Upper lobe of right lung (tissue), 1 donor: Measurements from ENCODE around the gene FAM234A. TPM values are rescaled to one million over a fixed set of nuclear protein-coding genes. Genes with fewer than 3 reads are reported as not detected.

Experiments
- ATAC-seq: fragments of 200-7000 bp; cut with Tn5 transposase; one replicate; pipeline ENCODE4 v1.9.1; 2020; ENCODE audit warnings: mild to moderate bottlenecking, moderate library complexity
- DNase-seq: peaks from one replicate; pipeline ENCODE4 v3.0.0-alpha.2; 2020
- H3K27ac ChIP-seq: fragments of 200-600 bp; one replicate; pipeline ENCODE4 v1.8.0; 2022
- H3K27me3 ChIP-seq: fragments of 200-600 bp; one replicate; pipeline ENCODE4 v1.8.0; 2022; ENCODE audit warnings: mild to moderate bottlenecking
- H3K36me3 ChIP-seq: fragments of 200-600 bp; one replicate; pipeline ENCODE4 v1.8.0; 2022
- H3K4me1 ChIP-seq: fragments of 200-600 bp; one replicate; pipeline ENCODE4 v1.8.0; 2022
- H3K4me3 ChIP-seq: fragments of 200-600 bp; one replicate; pipeline ENCODE4 v1.8.0; 2022; ENCODE audit warnings: mild to moderate bottlenecking
- H3K9me3 ChIP-seq: fragments of 200-600 bp; one replicate; pipeline ENCODE4 v1.8.0; 2022
- CTCF ChIP-seq: fragments of 200-600 bp; IDR thresholded peaks from one replicate; pipeline ENCODE4 v1.8.0; 2022; ENCODE audit warnings: antibody characterized with exemption
- intact Hi-C: fragments of 100-400 bp; cut with DNase I; formaldehyde crosslinking; loops from one replicate; pipeline ENCODE4 v1.11.0; 2022
- total RNA-seq: library from RNA; stranded (reverse); fragmentation: NEBNext Ultra II Directional; extraction: Animal tissue kit (Norgen Biotek cat#: 25700); gene quantifications from one replicate; pipeline ENCODE4 v1.2.1, GENCODE V29; 2021
- donor health status: DM: no; HTN: yes; CAD: no; lungs with severe emphysema.

Gene FAM234A
- total RNA-seq, 1 donor from 2014 or later: 56.0 TPM

GRCh38 chr16:286491-287297 lies 52.1 kb downstream of the FAM234A start:
- Histone ChIP-seq H3K36me3 (peaks cover 41% of the 10 kb centered on the region), H3K9me3 (no peaks in the 10 kb centered on the region), H3K4me1 (no peaks in the 10 kb centered on the region), H3K27me3 (peaks cover 7% of the 10 kb centered on the region), H3K4me3 (no peak overlapping the region), H3K27ac (no peak overlapping the region)
- TF ChIP-seq CTCF: no peak
- ATAC-seq: no peak
- DNase-seq: no peak
- intact Hi-C loops: no loop called here

- Histone ChIP-seq H3K9me3 (no peaks in the 10 kb centered on the region), H3K27ac (no peak overlapping the region), H3K36me3 (peaks cover 45% of the 10 kb centered on the region), H3K27me3 (peaks cover 2% of the 10 kb centered on the region), H3K4me1 (no peaks in the 10 kb centered on the region), H3K4me3 (no peak overlapping the region)
- intact Hi-C loops: no loop called here
- no peak for DNase-seq
- no peak for ATAC-seq
- TF ChIP-seq CTCF: no peak
Observed at GRCh38 chr16:287298-287811, 52.7 kb downstream of the FAM234A start.

GRCh38 chr16:287981-288920 lies 53.6 kb downstream of the FAM234A start:
- no peaks in the 10 kb centered on the region for H3K4me1 ChIP-seq
- no peak overlapping the region for H3K27ac ChIP-seq
- no peak for ATAC-seq
- no peaks in the 10 kb centered on the region for H3K9me3 ChIP-seq
- DNase-seq: no peak
- no peaks in the 10 kb centered on the region for H3K27me3 ChIP-seq
- H3K36me3 ChIP-seq: peaks cover 54% of the 10 kb centered on the region
- no peak overlapping the region for H3K4me3 ChIP-seq
- TF ChIP-seq CTCF: no peak
- intact Hi-C loops: no loop called here

GRCh38 chr16:289395-289997 lies 54.9 kb downstream of the FAM234A start:
- DNase-seq (no peak), ATAC-seq (no peak)
- Histone ChIP-seq H3K4me3 (no peak overlapping the region), H3K27ac (no peak overlapping the region), H3K36me3 (peaks cover 57% of the 10 kb centered on the region), H3K4me1 (no peaks in the 10 kb centered on the region), H3K9me3 (no peaks in the 10 kb centered on the region), H3K27me3 (no peaks in the 10 kb centered on the region)
- intact Hi-C loops: no loop called here
- no peak for TF ChIP-seq CTCF

- Histone ChIP-seq H3K27me3 (no peaks in the 10 kb centered on the region), H3K36me3 (peaks cover 57% of the 10 kb centered on the region), H3K27ac (no peak overlapping the region), H3K4me1 (no peaks in the 10 kb centered on the region), H3K4me3 (no peak overlapping the region), H3K9me3 (no peaks in the 10 kb centered on the region)
- intact Hi-C loops: no loop called here
- ATAC-seq (no peak), DNase-seq (no peak)
- TF ChIP-seq CTCF: no peak
Observed at GRCh38 chr16:290015-290680, 55.5 kb downstream of the FAM234A start.
